NCI-H2171 treated with DMSO at 0.1 percent for 48 hours (cell line): Measurements from ENCODE around the gene PDZD8.

Experiments
- DNase-seq: peaks from one replicate; lab custom pipeline; 2025; lab: John Stamatoyannopoulos, UW

The PDZD8 gene

DNA sequence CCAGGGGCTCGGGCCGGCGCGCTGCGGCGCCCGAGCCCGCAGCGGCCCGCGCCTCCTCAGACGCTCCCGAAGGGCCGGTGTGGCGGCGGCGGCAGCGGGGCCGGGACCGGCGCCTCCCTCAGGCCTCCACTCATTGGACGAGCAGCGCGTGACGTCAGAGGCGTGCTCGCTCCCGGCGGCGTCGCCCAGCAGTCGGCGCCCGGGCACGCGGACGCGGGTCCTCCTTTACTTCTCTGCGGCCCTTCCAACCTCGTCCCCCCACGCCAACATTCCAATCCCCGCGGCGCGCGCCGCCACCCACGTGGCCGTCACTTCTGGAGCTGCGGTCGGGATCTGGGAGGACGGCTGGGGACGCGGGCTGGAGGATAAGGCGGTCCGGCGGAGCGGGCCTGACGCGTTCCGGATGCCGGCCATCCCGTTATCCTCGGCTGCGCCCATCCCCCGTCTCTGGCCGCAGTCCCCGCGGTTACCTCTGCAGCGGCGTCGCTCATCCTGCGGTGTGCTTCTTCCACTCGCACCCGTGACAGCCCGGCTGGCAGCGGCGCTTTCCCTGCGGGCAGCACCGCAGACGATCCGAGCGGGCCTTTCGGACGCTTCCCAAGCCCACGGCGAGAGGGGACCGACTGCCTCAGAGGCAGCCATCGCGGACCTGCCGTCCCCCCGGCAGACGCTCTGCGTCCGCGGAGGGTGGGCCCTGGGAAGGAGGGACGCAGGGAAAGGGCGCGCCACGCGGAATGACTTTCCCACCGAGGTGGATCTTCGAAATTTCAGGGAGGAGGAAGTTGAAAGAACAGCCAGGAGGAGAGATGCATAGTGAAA lies at the start of gene PDZD8:
TSS of gene PDZD8 (minus strand) at position 81 of the 819 bp plus-strand sequence. CDS start 213 bp downstream, outside the sequence.
- peak; percentile 71 for DNase-seq

DNA sequence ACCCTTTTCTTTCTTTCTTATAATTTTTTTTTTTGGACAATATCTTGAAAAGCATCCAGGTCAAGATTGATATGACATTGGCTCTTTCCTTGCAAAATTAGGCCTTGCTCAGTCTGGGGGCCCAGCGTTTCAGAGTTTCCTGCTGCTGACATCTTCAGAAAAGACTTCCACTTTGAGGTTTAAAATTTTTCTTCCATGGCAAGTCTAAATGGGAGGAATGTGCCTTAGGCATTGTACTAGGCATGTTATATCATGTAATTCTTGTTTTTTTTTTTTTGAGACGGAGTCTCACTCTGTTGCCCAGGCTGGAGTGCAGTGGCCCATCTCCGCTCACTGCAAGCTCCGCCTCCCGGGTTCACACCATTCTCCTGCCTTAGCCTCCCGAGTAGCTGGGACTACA lies 48.9 kb upstream of the PDZD8 start:
- DNase-seq = no peak

DNA sequence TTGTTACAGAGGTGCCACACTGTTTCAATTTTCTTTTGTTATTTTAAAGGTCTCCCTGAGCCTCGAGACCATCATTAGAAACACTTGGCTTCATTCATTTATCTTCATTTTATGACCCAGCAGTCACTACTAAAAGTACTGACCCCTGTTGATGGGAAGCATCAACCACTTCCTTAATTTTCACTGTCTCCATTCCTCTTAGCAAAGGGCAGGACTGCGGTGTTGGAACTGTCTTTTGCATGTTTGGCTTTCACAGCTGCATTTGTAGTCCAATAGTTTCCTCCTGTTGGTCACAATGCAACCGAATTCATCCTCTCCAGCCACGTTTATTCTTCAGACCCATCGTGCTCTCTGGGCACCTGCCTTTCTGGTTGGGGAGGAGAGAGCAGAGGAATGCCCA lies 46.7 kb upstream of the PDZD8 start:
- no peak for DNase-seq

DNA sequence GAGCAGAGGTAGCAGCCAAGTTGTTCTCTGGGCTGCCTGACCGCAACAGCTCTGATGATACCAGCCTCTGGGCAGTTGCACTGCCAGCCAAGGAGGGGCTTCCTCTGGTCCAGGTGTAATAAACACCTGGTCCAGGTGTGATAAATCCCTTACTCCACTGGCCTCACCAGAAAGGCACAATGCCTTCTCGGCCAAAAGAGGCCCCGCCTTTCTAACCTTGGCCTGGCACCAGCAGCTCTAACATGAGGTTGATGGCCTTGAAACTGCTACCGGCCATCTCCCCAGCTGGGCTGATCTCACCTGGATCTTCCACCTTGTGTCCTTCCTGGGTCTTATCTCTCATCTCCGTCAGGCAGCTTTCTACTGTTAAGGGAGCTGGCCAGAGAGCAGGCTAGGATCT lies 45.5 kb upstream of the PDZD8 start:
- no peak for DNase-seq

GRCh38 chr10:117419921-117420320 lies 44.7 kb upstream of the PDZD8 start:
- DNase-seq = no peak

DNA sequence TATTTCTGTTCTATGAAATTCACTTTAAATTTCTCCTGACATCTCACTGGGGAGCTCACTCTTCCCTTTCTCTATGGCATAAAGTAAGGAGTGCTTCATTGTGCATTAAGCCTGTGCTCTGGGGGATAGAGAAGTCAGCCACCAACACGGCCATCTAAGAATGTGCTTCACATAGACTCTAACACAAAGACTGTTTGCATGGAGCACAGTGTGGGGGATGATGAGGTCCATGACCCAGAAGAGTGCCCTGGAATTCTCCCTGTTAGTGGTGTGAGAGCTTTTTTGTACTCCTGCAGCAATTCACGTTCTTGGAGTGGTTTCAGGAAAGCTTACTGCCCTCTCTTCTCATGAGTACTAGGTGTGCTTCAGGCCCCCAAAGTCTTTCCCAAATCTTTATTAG lies 43.9 kb upstream of the PDZD8 start:
- DNase-seq = no peak

DNA sequence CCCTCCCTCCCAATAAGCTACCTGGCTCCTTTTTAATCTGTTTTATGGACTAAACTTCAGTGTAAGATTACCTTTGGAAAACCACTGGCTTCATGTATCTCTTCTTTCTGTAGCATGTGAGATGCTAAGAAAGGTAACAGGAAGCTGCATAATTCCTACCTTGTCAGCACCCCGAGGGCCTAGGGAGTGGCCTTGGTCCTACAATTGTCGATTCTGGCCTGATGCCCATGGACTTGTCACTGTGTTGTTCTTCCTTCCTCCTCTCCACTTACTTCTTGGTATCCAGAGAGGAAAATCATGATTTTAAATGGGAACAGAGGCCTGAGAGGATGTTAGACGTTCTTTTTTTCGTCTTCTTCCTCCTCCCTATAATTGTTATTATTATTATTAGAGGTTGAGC lies 42.9 kb upstream of the PDZD8 start:
- no peak for DNase-seq

DNA sequence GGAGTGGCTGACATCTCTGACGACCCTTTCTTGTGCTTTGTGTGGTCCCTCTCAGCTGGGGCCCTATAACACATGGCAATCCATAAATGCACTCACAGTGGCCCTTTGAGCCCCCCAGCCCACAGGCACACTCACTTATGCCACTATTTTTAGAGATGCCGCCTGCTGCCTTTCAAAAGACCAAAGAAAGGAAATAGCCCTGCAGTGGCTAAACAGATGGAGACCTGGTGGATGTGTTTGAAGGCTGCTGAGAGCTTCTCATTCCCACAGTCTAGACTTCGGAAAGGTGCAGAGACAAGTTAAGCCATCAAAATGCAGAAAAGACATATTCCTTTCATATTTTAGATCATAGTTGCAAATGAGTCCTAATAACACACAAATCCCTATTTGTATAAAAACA lies 42.0 kb upstream of the PDZD8 start:
- no peak for DNase-seq

DNA sequence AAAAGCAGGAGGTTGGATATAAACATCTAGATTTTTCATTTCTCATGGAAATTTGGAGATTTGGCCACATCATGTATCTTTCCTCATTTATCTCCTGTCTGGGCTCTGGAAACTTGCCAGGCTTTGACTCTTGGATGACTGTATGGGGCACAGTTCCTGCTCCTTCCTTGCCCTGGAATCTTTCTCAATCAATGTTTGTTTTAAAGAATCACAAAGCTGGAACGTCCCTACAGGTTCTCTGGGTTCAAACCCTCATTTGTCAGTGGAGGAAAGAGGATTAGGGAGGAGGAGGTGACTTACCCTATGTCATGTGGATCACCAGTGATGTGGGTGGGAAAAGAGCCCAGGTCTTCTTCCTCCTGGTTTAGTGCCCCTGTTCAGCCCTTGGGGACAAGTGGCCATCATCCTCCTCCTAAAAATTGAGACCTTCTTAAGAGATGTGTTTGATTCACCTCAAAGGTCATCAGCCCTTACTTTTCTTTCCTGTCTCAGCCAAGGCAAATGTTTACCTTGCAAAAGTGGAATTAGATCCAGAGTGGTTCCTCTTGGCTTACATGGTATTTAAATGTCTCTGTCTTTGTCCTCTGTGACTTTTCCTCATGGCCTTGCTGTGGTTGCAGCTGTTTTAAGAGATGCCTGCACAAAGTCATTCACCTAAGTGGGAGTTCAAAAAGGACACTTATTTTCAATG lies 38.8 kb upstream of the PDZD8 start:
- DNase-seq = no peak

- no peak for DNase-seq
Observed at GRCh38 chr10:117412469-117413010, 37.3 kb upstream of the PDZD8 start.

GRCh38 chr10:117411479-117412399 lies 36.5 kb upstream of the PDZD8 start:
- DNase-seq = peak; percentile 19

DNA sequence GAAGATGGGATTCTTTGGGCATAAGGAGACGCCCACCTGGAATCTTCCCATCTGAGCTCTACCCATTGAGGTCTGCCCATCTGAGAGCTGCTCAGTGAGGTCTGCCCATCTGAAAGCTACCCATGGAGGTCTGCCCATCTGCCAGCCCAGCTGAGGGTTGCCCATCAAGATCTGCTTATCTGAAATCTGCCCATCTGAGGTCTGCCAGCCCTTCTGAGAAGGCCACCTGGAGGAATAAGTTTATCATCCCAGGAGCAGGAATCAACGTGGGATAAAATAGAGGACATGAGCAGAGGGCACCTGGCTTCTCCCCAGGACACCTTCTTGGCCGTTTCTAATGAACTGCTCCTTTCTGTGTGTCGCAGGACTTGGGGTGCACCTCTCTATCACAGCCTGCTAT lies 35.3 kb upstream of the PDZD8 start:
- DNase-seq = no peak

- no peak for DNase-seq
Observed at GRCh38 chr10:117409549-117410305, 34.5 kb upstream of the PDZD8 start.

- DNase-seq = no peak
Observed at GRCh38 chr10:117408436-117409384, 33.5 kb upstream of the PDZD8 start.

- DNase-seq = no peak
Observed at GRCh38 chr10:117405730-117406129, 30.5 kb upstream of the PDZD8 start.

- no peak for DNase-seq
Observed at GRCh38 chr10:117400329-117400728, 25.1 kb upstream of the PDZD8 start.

DNA sequence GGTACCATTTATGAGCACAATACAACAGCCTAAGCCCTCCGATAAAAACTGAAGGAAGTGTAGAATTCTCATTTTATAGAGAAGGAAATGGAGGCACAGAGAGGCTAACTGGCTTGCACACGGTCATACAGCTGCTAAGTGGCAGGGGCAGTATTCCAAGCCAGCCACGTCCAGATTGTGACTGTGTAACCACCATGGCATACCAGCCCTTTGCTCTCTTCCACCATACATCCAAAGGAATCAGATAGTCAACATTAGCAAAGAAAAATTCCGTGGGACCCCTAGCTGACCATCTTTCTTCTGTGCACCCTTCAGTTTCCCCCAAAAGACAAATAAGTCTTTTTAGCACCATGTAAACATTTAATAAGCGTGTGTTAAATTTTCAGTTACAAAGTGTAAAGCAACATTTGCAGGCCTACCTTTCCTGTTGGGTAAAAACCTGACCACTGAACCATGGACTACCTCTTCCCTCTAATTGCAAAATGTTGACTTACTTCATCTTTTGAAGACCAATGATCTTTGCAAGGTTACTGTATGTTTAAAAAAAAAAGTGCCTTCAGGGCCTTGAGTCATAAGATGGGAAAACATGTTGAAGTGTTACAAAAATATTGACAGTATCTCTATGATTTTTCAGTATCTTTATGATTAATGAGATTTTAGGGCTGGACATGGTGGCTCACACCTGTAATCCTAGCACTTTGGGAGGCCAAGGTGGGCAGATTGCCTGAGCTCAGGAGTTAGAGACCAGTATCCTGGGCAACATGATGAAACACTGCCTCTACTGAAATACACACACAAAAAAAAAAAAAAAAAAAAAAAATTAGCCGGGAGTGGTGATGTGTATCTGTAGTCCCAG lies 24.3 kb upstream of the PDZD8 start:
- DNase-seq = no peak

GRCh38 chr10:117398029-117398428 lies 22.8 kb upstream of the PDZD8 start:
- no peak for DNase-seq
